ENCODE data around the gene ABHD4. TPM values are rescaled to one million over a fixed set of nuclear protein-coding genes. Genes with fewer than 3 reads are reported as not detected.

ABHD4 gene
- total RNA-seq, 4 donors from 2014 or later: 17.1 to 38.7 (median 27.6) TPM

- TF ChIP-seq POLR2A (IDR thresholded peaks at IDR 0.05): no peak
- TF ChIP-seq CTCF (IDR thresholded peaks at IDR 0.05 in 4 of 5, conservative IDR thresholded peaks at IDR 0.05 in 1 of 5): no peak
- no peaks in the 10 kb centered on the region for H3K9me3 ChIP-seq
- no peak for DNase-seq
- no peak overlapping the region for H3K27ac ChIP-seq
- intact Hi-C loops (cut with DNase I; ENCODE audit: low total_unique reads) (no loop called here), in situ Hi-C loops (cut with MboI; ENCODE audit: low sequenced_read_pairs in 4 of 4) (loop anchor here in 1 of 4 donors (10.0 kb wide), 1 partner anchor 82 kb away; no protein-coding TSS in a partner anchor)
- no peak for ATAC-seq
- no peaks in the 10 kb centered on the region for H3K27me3 ChIP-seq
- H3K36me3 ChIP-seq: no peaks in the 10 kb centered on the region
- no peaks in the 10 kb centered on the region for H3K4me1 ChIP-seq
- H3K4me3 ChIP-seq: no peak overlapping the region
Observed at GRCh38 chr14:22656945-22657731, 59.0 kb downstream of the ABHD4 start.

DNA sequence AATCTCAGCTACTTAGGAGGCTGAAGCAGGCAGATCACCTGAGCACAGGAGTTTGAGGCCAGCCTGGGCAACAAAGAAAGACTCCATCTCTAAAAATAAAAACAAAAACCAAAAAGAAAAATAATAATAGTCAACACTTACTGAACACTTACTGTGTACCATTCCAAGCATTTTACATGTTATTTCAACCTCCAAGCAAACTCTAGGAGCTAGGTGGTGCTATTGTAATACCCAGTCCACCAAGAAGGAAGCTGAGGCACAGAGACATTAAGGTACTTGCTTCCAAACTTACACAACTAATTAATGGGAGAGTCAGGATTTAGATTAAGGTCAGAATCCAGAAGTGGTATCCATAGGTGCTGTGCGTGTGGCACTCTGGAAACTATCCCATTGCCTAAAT is 59.8 kb downstream of the ABHD4 start:
- ATAC-seq (no peak), DNase-seq (no peak)
- Histone ChIP-seq H3K9me3 (no peaks in the 10 kb centered on the region), H3K4me3 (no peak overlapping the region), H3K27ac (no peak overlapping the region), H3K4me1 (no peaks in the 10 kb centered on the region), H3K36me3 (no peaks in the 10 kb centered on the region), H3K27me3 (no peaks in the 10 kb centered on the region)
- TF ChIP-seq CTCF (IDR thresholded peaks at IDR 0.05 in 4 of 5, conservative IDR thresholded peaks at IDR 0.05 in 1 of 5) (no peak), POLR2A (IDR thresholded peaks at IDR 0.05) (no peak)
- in situ Hi-C loops (cut with MboI; ENCODE audit: low sequenced_read_pairs in 4 of 4): loop anchor here in 1 of 4 donors (10.0 kb wide), 1 partner anchor 83 kb away; no protein-coding TSS in a partner anchor
- intact Hi-C loops (cut with DNase I; ENCODE audit: low total_unique reads): no loop called here

- DNase-seq (no peak), ATAC-seq (no peak)
- Histone ChIP-seq H3K36me3 (no peaks in the 10 kb centered on the region), H3K4me1 (no peaks in the 10 kb centered on the region), H3K27me3 (no peaks in the 10 kb centered on the region), H3K27ac (no peak overlapping the region), H3K4me3 (no peak overlapping the region), H3K9me3 (no peaks in the 10 kb centered on the region)
- intact Hi-C loops (cut with DNase I; ENCODE audit: low total_unique reads): no loop called here
- TF ChIP-seq CTCF (IDR thresholded peaks at IDR 0.05 in 4 of 5, conservative IDR thresholded peaks at IDR 0.05 in 1 of 5) (no peak), POLR2A (IDR thresholded peaks at IDR 0.05) (no peak)
- in situ Hi-C loops (cut with MboI; ENCODE audit: low sequenced_read_pairs in 4 of 4): loop anchor here in 1 of 4 donors (10.0 kb wide), 1 partner anchor 84 kb away; no protein-coding TSS in a partner anchor
Observed at GRCh38 chr14:22658946-22659345, 60.8 kb downstream of the ABHD4 start.

GRCh38 chr14:22660654-22661053 is 62.6 kb downstream of the ABHD4 start:
- TF ChIP-seq POLR2A (IDR thresholded peaks at IDR 0.05): no peak
- TF ChIP-seq CTCF (IDR thresholded peaks at IDR 0.05 in 4 of 5, conservative IDR thresholded peaks at IDR 0.05 in 1 of 5): no peak
- ATAC-seq (no peak), DNase-seq (no peak)
- no peak overlapping the region for H3K4me3 ChIP-seq
- no peaks in the 10 kb centered on the region for H3K27me3 ChIP-seq
- H3K4me1 ChIP-seq: no peaks in the 10 kb centered on the region
- no peaks in the 10 kb centered on the region for H3K36me3 ChIP-seq
- intact Hi-C loops (cut with DNase I; ENCODE audit: low total_unique reads): no loop called here
- no peak overlapping the region for H3K27ac ChIP-seq
- in situ Hi-C loops (cut with MboI; ENCODE audit: low sequenced_read_pairs in 4 of 4): no loop called here
- H3K9me3 ChIP-seq: no peaks in the 10 kb centered on the region

Other genes with a start within 250 kb of the ABHD4 start
- gene DAD1, start 9.1 kb upstream of the ABHD4 start, total RNA-seq: 100 to 1,000 TPM; 155 to 257 (median 209) TPM
- gene OR6J1, start 46.1 kb downstream of the ABHD4 start, total RNA-seq: not detected
- gene OXA1L, start 168.4 kb downstream of the ABHD4 start, total RNA-seq: 100 to 1,000 TPM in 3 of 4 donors, 10 to 100 TPM in 1; 83.5 to 135 (median 114) TPM
- gene SLC7A7, start 217.1 kb downstream of the ABHD4 start, total RNA-seq: 1 to 10 TPM in 3 of 4 donors, under 1 TPM in 1; 0.68 to 5.3 (median 2.2) TPM
- 100 to 1,000 TPM in 1 of 4 donors, 10 to 100 TPM in 3; 48.5 to 153 (median 89.0) TPM for gene MRPL52, start 231.6 kb downstream of the ABHD4 start, total RNA-seq
- gene MMP14, start 238.3 kb downstream of the ABHD4 start, total RNA-seq: 10 to 100 TPM; 14.9 to 29.7 (median 20.8) TPM